Stimulated activated CD8-positive, alpha-beta memory T cell treated with anti-CD3 and anti-CD28 coated beads, Interleukin-4, amount 100 ng/mL, for 48 hours (primary cell): ENCODE data around the gene KLHDC8B.
"Not testable (repeated sequence)": the region's sequence is repeated elsewhere in the genome, so short reads cannot be mapped to it uniquely, and the experiment has no call there.

Experiments
- DNase-seq: peaks from one replicate; pipeline ENCODE4 v3.0.0-alpha.2; 2020

KLHDC8B gene

GRCh38 chr3:49198161-49198560 is 26.8 kb downstream of the KLHDC8B start:
- DNase-seq: no peak

- no peak for DNase-seq
Measured at GRCh38 chr3:49198611-49199230, 27.3 kb downstream of the KLHDC8B start.

- DNase-seq: peak; percentile 43
Measured at GRCh38 chr3:49199239-49199899, 28.0 kb downstream of the KLHDC8B start.

- DNase-seq: no peak
Measured at GRCh38 chr3:49199900-49200281, 28.5 kb downstream of the KLHDC8B start.

GRCh38 chr3:49213541-49213943 is 42.1 kb downstream of the KLHDC8B start:
- no peak for DNase-seq

- DNase-seq: no peak
Measured at GRCh38 chr3:49213998-49214397, 42.6 kb downstream of the KLHDC8B start.

GRCh38 chr3:49216687-49217086 is 45.3 kb downstream of the KLHDC8B start:
- not testable (repeated sequence) for DNase-seq

- not testable (repeated sequence) for DNase-seq
Measured at GRCh38 chr3:49217108-49217507, 45.7 kb downstream of the KLHDC8B start.

GRCh38 chr3:49217688-49218470 is 46.5 kb downstream of the KLHDC8B start:
- no peak for DNase-seq

GRCh38 chr3:49218471-49218989 is 47.1 kb downstream of the KLHDC8B start:
- not testable (repeated sequence) for DNase-seq

- DNase-seq: no peak
Measured at GRCh38 chr3:49219132-49219531, 47.7 kb downstream of the KLHDC8B start.

GRCh38 chr3:49220985-49221563 is 49.7 kb downstream of the KLHDC8B start:
- DNase-seq: not testable (repeated sequence)

- DNase-seq: no peak
Measured at GRCh38 chr3:49222002-49222401, 50.6 kb downstream of the KLHDC8B start.
